ENCODE data around the gene SELENOS. TPM values are rescaled to one million over a fixed set of nuclear protein-coding genes. Genes with fewer than 3 reads are reported as not detected.

The SELENOS gene
- polyA plus RNA-seq, 2 of the 4 experiments (the other 2 are of a cell fraction) = 97.9 to 184 TPM

GRCh38 chr15:101323793-101324523, 46.7 kb upstream of the SELENOS start:
- FAIRE-seq (no peak), DNase-seq (ENCODE audit: low read depth in 1 of 2, low spot score in 1 of 2) (no peak), ATAC-seq (no peak)
- Histone ChIP-seq H3K4me2 (no peak overlapping the region), H3K27ac (peak overlapping the region in 1 of 2 experiments; percentile 16; a peak in 1 of 6 replicates), H3K9me3 (no peaks in the 10 kb centered on the region), H3K4me1 (no peaks in the 10 kb centered on the region), H3K4me3 (no peak overlapping the region)
- TF ChIP-seq ESRRA (IDR thresholded peaks at IDR 0.05; ENCODE audit: borderline replicate concordance, low read length) = no peak
- no peak for TF ChIP-seq FOSL2 (IDR thresholded peaks at IDR 0.05)
- no peak for TF ChIP-seq FOSL2 (CRISPR knock-in tag; IDR thresholded peaks at IDR 0.05)
- TF ChIP-seq KDM5A (IDR thresholded peaks at IDR 0.05) = no peak
- TF ChIP-seq ZNF302 (CRISPR knock-in tag; IDR thresholded peaks at IDR 0.05) = no peak
- no peak for TF ChIP-seq EHMT2 (IDR thresholded peaks at IDR 0.05; ENCODE audit: low read depth)
- TF ChIP-seq RNF2 (IDR thresholded peaks at IDR 0.05; ENCODE audit: borderline replicate concordance, low read depth) = no peak
- no peak for TF ChIP-seq HMGXB4 (CRISPR knock-in tag; IDR thresholded peaks at IDR 0.05; ENCODE audit: borderline replicate concordance)
- TF ChIP-seq USF2 (IDR thresholded peaks at IDR 0.05) = no peak
- TF ChIP-seq NPAS2 (CRISPR knock-in tag; IDR thresholded peaks at IDR 0.05; ENCODE audit: borderline replicate concordance) = no peak
- TF ChIP-seq HEYL (CRISPR knock-in tag; IDR thresholded peaks at IDR 0.05) = no peak
- no peak for TF ChIP-seq REST (IDR thresholded peaks at IDR 0.05)
- TF ChIP-seq TFCP2L1 (CRISPR knock-in tag; IDR thresholded peaks at IDR 0.05) = no peak
- TF ChIP-seq MAZ (IDR thresholded peaks at IDR 0.05; ENCODE audit: borderline replicate concordance, low read depth, low read length) = no peak
- TF ChIP-seq EP300 (IDR thresholded peaks at IDR 0.05) = no peak
- TF ChIP-seq RCOR1 (IDR thresholded peaks at IDR 0.05; ENCODE audit: low read depth, low read length) = no peak
- TF ChIP-seq HOXB5 (CRISPR knock-in tag; IDR thresholded peaks at IDR 0.05) = no peak
- WGBS (ENCODE audit: missing lambda C conversion rate) = 81% methylated on average over 21 of the region's 21 CpGs
- ChIA-PET POLR2A (interaction anchor here (0.5 kb wide), 1 partner anchor 17 kb away, joined by 5 read pairs; no protein-coding TSS in a partner anchor), CTCF (interaction anchor here (1.0 kb wide), 1 partner anchor 20 kb away, joined by 3 read pairs; no protein-coding TSS in a partner anchor)

- POLR2A ChIA-PET = no interaction called here
- no peak for FAIRE-seq
- no peak overlapping the region for H3K4me3 ChIP-seq
- no peak for DNase-seq (ENCODE audit: low read depth in 1 of 2, low spot score in 1 of 2)
- CTCF ChIA-PET = interaction anchor here (1.0 to 5.6 kb wide), 3 partner anchors 23 to 337 kb away, joined by 3 to 27 read pairs (median 3); no protein-coding TSS in a partner anchor
- no peak for ATAC-seq
- H3K9me3 ChIP-seq = no peaks in the 10 kb centered on the region
- WGBS (ENCODE audit: missing lambda C conversion rate) = 84% methylated on average over 17 of the region's 17 CpGs
- no peak overlapping the region for H3K27ac ChIP-seq
- no peak for TF ChIP-seq PHF8 (IDR thresholded peaks at IDR 0.05; ENCODE audit: borderline replicate concordance, low read depth)
- TF ChIP-seq RFX5 (IDR thresholded peaks at IDR 0.05) = no peak
- no peak for TF ChIP-seq MYC (IDR thresholded peaks at IDR 0.05; ENCODE audit: borderline replicate concordance, low read length)
- TF ChIP-seq E2F6 (IDR thresholded peaks at IDR 0.05; ENCODE audit: borderline replicate concordance, low read depth) = no peak
- no peaks in the 10 kb centered on the region for H3K4me1 ChIP-seq
- H3K4me2 ChIP-seq = no peak overlapping the region
Observed at GRCh38 chr15:101322854-101323477, 45.7 kb upstream of the SELENOS start.
